Stimulated activated memory B cell treated with anti-CD40 and anti-IgM and Interleukin-4, amounts not matched to agents 10 μg/mL and 1 μg/mL and 100 μg/mL, for 72 hours (primary cell): ENCODE data around the gene TXNIP.

Source experiments
- ATAC-seq: fragments of 150-1000 bp; cut with Tn5 transposase; 2 replicates; pipeline ENCODE4 v1.10.0; 2021
- H3K27ac Mint-ChIP-seq: one replicate; pipeline ENCODE4 v1.8.0; 2022; ENCODE audit warnings: mild to moderate bottlenecking, mixed read lengths
- H3K27me3 Mint-ChIP-seq: one replicate; pipeline ENCODE4 v1.8.0; 2022; ENCODE audit warnings: mixed read lengths
- H3K36me3 Mint-ChIP-seq: one replicate; pipeline ENCODE4 v1.8.0; 2022; ENCODE audit warnings: mixed read lengths
- H3K4me1 Mint-ChIP-seq: one replicate; pipeline ENCODE4 v1.8.0; 2022; ENCODE audit warnings: mixed read lengths
- H3K4me3 Mint-ChIP-seq: one replicate; pipeline ENCODE4 v1.8.0; 2022; ENCODE audit warnings: mild to moderate bottlenecking, moderate library complexity, mixed read lengths
- H3K9me3 Mint-ChIP-seq: one replicate; pipeline ENCODE4 v1.8.0; 2022; ENCODE audit warnings: mixed read lengths

TXNIP gene

GRCh38 chr1:146020058-146021049 is 24.0 kb upstream of the TXNIP start:
- Mint-ChIP-seq H3K27ac (no peak overlapping the region), H3K9me3 (no peaks in the 10 kb centered on the region), H3K4me3 (peak overlapping the region; percentile 55), H3K27me3 (peaks cover 49% of the 10 kb centered on the region), H3K36me3 (no peaks in the 10 kb centered on the region), H3K4me1 (peaks cover 17% of the 10 kb centered on the region)
- ATAC-seq: no peak

DNA sequence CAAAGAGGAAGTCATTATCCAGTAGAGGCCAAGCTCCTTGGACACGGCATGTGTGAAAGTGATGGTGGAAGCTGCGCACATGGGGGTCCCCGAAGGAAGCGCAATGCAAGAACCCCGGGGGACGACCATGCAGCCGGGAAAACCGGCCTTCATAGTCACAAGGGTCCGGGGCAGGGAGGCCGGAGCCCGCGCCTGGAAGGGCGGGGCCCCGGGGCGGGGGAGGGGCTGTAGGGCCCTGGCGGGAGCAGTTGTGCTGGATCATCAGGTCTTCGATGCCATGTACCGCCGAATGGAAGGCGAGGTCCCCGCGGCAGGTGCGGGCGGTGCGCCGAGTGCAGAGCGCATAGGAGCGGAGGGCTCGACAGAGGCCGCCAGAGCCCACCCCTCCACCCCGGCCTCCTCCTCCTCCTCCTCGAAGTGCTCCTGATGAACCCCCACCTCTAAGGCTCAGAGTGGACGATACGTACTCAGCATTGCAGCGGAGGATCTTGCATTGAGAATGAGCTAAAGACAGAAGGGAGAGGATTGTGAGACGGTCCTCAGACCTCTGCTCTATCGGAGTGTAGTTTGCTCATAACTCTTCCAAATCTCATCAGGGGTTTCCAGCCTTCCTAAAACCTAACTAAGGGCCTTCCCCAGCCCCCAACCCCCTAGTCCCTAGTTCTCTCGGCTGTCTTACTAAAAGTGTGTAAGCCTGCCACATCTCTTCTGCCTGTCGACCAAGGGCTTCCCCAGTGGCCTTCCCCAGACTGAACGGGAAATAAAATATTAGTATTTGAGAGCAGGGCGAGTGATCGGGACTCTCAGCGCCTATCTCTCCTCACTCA is 23.1 kb upstream of the TXNIP start:
- Mint-ChIP-seq H3K27me3 (peaks cover 40% of the 10 kb centered on the region), H3K36me3 (no peaks in the 10 kb centered on the region), H3K4me3 (peak overlapping the region; percentile 55), H3K4me1 (peaks cover 17% of the 10 kb centered on the region), H3K27ac (no peak overlapping the region), H3K9me3 (no peaks in the 10 kb centered on the region)
- peak; percentile 50 for ATAC-seq

DNA sequence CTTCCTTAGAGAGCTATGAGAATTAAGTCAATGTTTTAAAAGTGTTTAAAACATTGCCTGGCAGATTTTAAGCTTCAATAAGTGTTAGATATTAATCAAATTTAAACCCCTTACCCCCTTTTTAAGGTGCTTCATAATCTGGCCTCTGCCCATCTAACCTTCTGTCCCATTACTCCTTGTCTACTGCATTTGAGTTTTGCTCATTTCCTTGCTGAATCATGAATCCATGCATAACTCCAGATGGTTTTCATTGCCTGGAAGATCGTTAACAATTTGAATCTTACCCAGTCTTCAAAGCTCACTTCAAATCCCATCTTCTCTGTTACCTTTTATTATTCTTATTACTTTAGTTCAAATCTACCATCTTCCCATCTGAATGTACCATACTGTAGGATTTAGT is 20.5 kb upstream of the TXNIP start:
- H3K4me3 Mint-ChIP-seq: no peak overlapping the region
- H3K27ac Mint-ChIP-seq: no peak overlapping the region
- H3K9me3 Mint-ChIP-seq: no peaks in the 10 kb centered on the region
- H3K27me3 Mint-ChIP-seq: peaks cover 37% of the 10 kb centered on the region
- no peaks in the 10 kb centered on the region for H3K36me3 Mint-ChIP-seq
- no peak for ATAC-seq
- H3K4me1 Mint-ChIP-seq: peaks cover 22% of the 10 kb centered on the region

DNA sequence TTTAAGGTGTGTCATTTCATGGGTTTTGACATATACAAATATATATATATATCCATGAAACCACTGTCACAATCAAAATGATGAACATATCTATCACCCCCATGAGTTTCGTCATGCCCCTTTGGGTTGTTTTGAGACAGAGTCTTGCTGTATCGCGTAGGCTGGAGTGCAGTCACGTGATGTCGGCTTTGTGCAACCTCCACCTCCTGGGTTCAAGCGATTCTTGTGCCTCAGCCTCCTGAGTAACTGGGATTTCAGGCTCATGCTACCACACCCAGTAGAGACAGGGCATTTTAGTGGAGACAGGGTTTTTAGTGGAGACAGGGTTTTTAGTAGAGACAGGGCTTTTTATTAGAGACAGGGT is 17.2 kb upstream of the TXNIP start:
- H3K27ac Mint-ChIP-seq: no peak overlapping the region
- ATAC-seq: no peak
- H3K36me3 Mint-ChIP-seq: no peaks in the 10 kb centered on the region
- no peaks in the 10 kb centered on the region for H3K9me3 Mint-ChIP-seq
- peaks cover 5% of the 10 kb centered on the region for H3K4me1 Mint-ChIP-seq
- no peak overlapping the region for H3K4me3 Mint-ChIP-seq
- peaks cover 4% of the 10 kb centered on the region for H3K27me3 Mint-ChIP-seq

DNA sequence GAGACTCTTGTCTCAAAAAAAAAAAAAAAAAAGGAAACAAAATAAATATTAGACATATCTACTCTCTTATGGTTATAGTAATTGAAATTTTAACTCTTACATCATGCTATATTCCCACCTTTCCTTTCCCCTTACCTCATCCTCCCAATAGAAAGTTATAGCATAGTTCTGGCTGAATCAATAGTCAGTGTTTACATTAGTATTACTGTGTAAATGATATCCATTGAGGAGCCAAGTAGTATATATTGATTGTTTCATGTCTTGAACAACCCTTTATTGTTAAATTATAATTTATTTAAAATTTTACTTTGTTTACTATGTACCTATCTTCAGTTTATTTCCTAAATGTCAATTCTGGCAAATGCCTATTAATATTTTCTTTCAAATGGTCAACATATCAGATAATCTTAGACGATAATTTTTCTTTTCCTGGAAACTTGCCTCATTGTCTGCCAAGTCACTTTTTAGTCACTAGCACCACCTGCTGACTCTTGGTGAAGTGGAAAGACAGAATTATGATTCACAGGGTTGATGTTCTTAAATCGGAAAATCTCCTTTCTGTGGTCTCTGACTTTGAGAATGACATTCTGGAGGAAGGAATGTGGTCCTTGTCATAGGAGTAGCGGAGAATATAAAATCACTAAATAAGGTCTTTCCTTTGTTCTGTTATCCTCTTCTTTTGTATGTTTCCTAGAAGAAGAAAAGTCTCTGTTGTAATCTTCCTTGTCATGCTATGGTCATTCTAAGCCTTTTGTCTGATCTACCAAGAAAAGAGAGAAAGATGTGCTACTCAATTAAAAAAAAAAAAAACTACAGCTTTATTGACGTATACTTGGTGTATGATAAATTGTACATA is 16.6 kb upstream of the TXNIP start:
- H3K27ac Mint-ChIP-seq: no peak overlapping the region
- peaks cover 5% of the 10 kb centered on the region for H3K4me1 Mint-ChIP-seq
- no peak overlapping the region for H3K4me3 Mint-ChIP-seq
- H3K27me3 Mint-ChIP-seq: no peaks in the 10 kb centered on the region
- no peak for ATAC-seq
- H3K36me3 Mint-ChIP-seq: no peaks in the 10 kb centered on the region
- no peaks in the 10 kb centered on the region for H3K9me3 Mint-ChIP-seq

DNA sequence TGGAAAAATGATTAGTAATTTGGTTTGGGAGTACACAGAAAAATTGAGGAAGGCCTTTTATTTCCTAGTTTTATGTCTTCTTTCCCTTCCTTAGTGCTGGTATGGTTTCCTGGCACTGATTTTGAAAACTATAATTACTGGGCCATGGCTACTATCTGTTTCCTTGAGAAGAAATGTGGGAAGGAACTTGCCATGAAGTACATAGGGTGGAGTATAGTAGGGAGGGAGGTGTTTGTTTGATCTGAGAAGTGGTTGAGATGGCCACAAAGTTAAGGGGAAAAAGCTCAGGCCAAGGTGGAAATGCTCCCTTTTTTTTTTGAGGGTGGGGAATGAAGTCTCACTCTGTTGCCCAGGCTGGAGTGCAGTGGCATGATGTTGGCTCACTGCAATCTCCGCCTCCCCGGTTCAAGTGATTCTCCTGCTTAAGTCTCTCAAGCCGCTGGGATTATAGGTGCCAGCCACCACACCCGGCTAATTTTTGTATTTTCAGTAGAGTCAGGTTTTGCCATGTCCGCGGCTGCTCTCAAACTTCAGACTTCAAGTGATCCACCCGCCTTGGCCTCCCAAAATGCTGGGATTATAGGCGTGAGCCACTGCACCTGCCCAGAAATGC is 13.9 kb upstream of the TXNIP start:
- Mint-ChIP-seq H3K27ac (peak overlapping the region; percentile 28), H3K4me3 (no peak overlapping the region)

GRCh38 chr1:146007489-146008133 is 11.2 kb upstream of the TXNIP start:
- Mint-ChIP-seq H3K36me3 (no peaks in the 10 kb centered on the region), H3K9me3 (no peaks in the 10 kb centered on the region), H3K27me3 (no peaks in the 10 kb centered on the region), H3K4me1 (peaks cover 37% of the 10 kb centered on the region), H3K27ac (peak overlapping the region; percentile 89), H3K4me3 (peak overlapping the region; percentile 63)
- no peak for ATAC-seq

More for the DNA sequence above, 13.9 kb upstream of the TXNIP start:
- Mint-ChIP-seq H3K4me1 (peaks cover 30% of the 10 kb centered on the region), H3K9me3 (no peaks in the 10 kb centered on the region), H3K36me3 (no peaks in the 10 kb centered on the region), H3K27me3 (no peaks in the 10 kb centered on the region)
- no peak for ATAC-seq

DNA sequence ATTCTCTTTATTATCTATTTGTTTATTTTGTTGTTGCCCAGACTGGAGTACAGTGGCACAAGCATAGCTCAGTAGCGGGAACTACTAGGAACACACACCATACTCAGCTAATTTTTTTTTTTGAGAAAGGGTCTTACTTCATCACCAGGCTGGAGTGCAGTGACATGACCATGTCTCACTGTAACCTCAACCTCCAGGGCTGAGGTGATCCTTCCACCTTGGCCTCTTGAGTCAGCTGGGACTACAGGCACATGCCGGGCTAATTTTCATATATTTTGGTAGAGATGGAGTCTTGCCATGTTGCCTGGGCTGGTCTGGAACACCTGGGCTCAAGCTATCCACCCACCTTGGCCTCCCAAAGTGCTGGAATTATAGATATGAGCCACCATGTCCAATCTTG is 5.3 kb upstream of the TXNIP start:
- no peak for ATAC-seq
- H3K9me3 Mint-ChIP-seq: no peaks in the 10 kb centered on the region
- peak overlapping the region; percentile 96 for H3K27ac Mint-ChIP-seq
- H3K36me3 Mint-ChIP-seq: no peaks in the 10 kb centered on the region
- no peak overlapping the region for H3K4me3 Mint-ChIP-seq
- H3K4me1 Mint-ChIP-seq: peaks cover 66% of the 10 kb centered on the region
- no peaks in the 10 kb centered on the region for H3K27me3 Mint-ChIP-seq

DNA sequence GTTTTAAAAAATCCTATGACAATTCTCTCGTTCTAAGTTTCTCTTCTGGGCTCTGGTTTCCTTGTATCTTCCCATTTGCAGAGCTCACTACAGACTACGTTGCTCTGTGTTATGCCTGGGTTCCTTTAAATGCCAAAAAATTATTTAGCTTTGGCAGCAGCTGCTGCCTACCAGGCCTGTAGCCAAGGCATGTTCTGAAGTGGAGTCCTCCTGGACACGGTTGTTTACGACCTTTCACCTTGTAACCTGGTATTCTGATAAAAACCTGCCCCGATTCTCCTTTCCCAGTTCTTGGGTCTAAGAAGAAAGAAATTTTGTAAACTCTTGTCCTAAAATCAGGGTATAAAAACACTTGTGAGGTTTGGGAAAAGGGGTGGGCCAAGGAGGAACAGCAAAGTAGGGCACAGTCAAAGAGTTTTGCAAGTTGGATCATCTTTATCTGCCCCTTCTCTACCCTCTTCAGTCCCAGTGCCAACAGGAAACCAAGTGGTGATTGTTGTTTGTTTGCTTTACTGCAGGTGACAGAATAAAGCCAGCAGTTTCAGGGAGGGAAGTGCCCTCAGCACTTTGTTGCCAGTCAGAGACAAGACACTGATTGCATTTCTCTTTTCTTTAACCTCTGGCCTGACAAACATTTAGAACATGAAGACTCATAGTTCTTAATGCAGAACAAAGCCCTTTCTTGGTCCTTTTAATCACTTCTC is 3.1 kb upstream of the TXNIP start:
- Mint-ChIP-seq H3K9me3 (no peaks in the 10 kb centered on the region), H3K4me1 (peaks cover 48% of the 10 kb centered on the region), H3K4me3 (peak overlapping the region; percentile 2), H3K27me3 (no peaks in the 10 kb centered on the region), H3K36me3 (peaks cover 12% of the 10 kb centered on the region), H3K27ac (peak overlapping the region; percentile 96)
- peak; percentile 2 for ATAC-seq

DNA sequence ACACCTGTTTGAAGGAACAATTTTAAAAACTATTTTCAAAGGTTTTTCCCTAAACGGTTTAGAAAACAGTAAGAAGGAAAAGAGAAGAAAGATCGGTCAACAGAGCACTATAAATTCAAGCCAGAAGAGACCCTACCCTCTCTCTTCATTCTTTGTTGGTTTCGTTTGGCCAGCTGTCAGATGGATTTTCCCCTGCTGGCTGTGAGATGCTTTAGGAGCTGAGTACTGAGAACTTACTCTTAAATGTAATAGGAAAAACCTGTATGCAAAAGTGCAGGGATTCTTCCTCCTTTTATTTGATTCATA is 1.3 kb upstream of the TXNIP start:
- Mint-ChIP-seq H3K36me3 (peaks cover 29% of the 10 kb centered on the region), H3K4me1 (peaks cover 61% of the 10 kb centered on the region), H3K4me3 (peak overlapping the region; percentile 90), H3K27ac (peak overlapping the region; percentile 96), H3K27me3 (no peaks in the 10 kb centered on the region), H3K9me3 (no peaks in the 10 kb centered on the region)
- ATAC-seq: no peak

- peaks cover 67% of the 10 kb centered on the region for H3K4me1 Mint-ChIP-seq
- H3K27me3 Mint-ChIP-seq: no peaks in the 10 kb centered on the region
- peak overlapping the region; percentile 96 for H3K27ac Mint-ChIP-seq
- ATAC-seq: peak; percentile 88
- peaks cover 34% of the 10 kb centered on the region for H3K36me3 Mint-ChIP-seq
- H3K4me3 Mint-ChIP-seq: peak overlapping the region; percentile 90
- H3K9me3 Mint-ChIP-seq: no peaks in the 10 kb centered on the region
Observed at GRCh38 chr1:145997016-145997717, 788 bp upstream of the TXNIP start.

DNA sequence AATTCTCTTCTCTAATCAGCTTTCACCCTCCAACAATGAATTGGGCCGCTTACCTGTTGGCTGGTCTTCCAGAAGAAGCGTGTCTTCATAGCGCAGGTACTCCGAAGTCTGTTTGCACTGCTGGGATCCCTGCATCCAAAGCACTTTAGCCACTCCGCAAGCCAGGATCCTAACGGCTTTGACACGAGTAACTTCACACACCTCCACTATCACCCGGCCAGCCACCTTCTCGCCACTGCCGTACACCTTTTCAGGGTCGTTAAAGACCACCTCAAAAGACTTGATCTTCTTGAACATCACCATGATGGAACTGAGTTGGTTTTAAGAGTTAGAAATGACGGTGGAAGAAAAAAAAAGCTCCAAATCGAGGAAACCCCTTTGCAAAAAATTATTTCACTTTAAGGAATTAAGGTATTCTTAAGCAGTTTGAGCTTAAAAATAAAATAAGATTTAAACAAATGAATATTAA is 381 bp downstream of the TXNIP start:
- Mint-ChIP-seq H3K27me3 (no peaks in the 10 kb centered on the region), H3K27ac (peak overlapping the region; percentile 96), H3K4me1 (peaks cover 72% of the 10 kb centered on the region), H3K4me3 (peak overlapping the region; percentile 90), H3K9me3 (no peaks in the 10 kb centered on the region), H3K36me3 (peaks cover 35% of the 10 kb centered on the region)
- no peak for ATAC-seq

DNA sequence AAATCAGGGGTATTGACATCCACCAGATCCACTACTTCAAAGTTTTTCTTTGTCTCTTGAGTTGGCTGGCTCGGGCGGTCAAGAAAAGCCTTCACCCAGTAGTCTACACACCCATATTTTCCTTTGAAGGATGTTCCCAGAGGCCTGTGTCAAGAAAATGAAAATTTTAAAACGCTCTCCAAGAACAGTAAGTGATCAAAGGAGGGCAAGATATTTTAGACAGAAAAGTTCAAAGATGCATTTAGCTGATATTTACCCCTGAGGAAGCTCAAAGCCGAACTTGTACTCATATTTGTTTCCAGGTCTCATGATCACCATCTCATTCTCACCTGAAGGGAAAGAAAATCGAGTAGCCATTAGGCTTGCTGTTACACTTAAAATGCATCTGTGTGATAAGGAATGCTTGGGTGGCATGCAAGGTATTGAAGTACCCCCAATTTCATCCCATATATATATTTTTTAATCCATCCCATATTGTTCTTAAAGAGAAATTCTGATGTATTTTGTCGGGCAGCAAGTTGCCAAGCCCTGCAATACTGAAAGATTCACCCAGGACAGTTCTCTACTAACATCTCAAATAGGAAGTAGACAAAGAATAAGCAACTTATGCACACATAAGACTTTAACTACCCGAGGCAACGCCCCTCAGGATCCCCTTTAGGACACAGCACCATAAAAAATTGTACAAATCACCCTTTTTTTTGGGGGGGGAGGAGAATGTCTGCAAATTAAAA is 1.1 kb downstream of the TXNIP start:
- H3K27me3 Mint-ChIP-seq: no peaks in the 10 kb centered on the region
- peak overlapping the region; percentile 96 for H3K27ac Mint-ChIP-seq
- peaks cover 78% of the 10 kb centered on the region for H3K4me1 Mint-ChIP-seq
- H3K36me3 Mint-ChIP-seq: peaks cover 35% of the 10 kb centered on the region
- no peaks in the 10 kb centered on the region for H3K9me3 Mint-ChIP-seq
- no peak for ATAC-seq
- H3K4me3 Mint-ChIP-seq: peak overlapping the region; percentile 90
